ENCODE data around the gene CLASP1.
"Not testable (repeated sequence)": the region's sequence is repeated elsewhere in the genome, so short reads cannot be mapped to it uniquely, and the experiment has no call there.

CLASP1 gene

GRCh38 chr2:121575800-121576199 lies 73.5 kb downstream of the CLASP1 start:
- DNase-seq, result no peak

DNA sequence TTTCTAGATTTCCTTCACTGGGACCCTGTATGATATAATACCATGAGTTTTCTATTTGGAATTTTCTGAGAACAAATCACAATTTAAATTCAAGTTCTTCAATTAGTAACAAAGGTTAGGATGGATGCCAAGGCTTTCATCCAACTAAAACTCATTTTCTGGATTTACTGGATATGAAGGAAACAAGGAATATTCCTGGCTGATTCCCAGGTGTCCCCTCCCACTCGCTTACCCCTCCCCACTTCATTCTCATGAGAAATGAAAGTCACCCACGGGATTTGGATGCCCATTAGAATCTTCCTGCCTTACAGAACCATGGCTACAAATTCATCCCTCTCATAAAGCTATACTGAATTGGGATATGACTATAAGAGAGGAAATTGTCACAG lies 78.6 kb downstream of the CLASP1 start:
- DNase-seq, result no peak

DNA sequence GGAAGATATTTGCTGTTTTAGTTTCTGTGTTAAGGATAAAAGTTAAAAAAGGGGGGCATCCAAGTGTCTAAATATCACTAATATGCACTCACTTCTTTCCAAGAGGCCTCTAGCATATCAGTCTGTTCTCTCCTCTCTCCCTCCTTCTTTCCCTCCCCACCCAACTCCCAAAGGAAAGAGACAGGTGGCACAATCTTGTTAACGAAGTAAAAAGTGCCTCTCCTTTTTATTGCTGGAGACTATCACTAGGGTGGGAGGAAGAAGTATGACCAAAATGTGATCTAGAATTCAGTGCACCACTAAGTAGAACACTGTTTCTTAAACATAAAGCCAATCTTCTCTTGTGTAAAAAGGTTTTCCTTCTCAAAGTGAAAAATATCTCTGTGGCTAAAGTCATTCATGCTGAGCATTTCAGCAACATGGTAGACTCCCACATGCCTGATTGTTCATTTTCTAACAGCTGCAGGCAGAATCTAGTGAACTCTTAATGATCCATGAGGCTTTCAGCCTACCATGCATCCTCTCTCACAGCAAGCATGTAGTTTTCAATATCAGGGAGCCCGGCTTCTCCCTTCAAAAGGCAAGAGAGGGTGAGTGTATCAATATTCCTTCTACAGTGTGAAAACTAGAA lies 79.1 kb downstream of the CLASP1 start:
- DNase-seq, result no peak

DNA sequence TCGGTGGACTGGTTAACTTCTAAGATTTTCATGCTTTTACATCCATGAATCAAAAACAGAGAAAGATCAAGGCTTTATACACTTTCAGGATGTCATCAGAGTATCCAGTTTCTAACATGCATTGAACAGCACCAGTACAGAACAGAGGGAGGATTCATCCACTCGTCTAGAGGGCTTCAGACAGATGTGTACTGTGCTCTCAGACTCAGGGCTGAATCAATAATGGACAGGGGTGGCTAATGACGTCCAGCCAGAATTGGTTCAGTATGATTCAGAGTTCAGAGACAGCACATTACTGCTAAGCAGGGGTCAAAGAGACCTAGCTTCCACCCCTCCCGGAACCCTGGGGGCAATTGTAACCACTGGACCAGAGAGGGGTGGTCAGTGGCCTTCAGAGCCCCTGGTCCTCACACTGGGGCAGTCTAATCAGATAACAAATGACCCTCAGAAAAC lies 81.3 kb downstream of the CLASP1 start:
- DNase-seq, result no peak

GRCh38 chr2:121567452-121567851 lies 81.8 kb downstream of the CLASP1 start:
- DNase-seq, result no peak

DNA sequence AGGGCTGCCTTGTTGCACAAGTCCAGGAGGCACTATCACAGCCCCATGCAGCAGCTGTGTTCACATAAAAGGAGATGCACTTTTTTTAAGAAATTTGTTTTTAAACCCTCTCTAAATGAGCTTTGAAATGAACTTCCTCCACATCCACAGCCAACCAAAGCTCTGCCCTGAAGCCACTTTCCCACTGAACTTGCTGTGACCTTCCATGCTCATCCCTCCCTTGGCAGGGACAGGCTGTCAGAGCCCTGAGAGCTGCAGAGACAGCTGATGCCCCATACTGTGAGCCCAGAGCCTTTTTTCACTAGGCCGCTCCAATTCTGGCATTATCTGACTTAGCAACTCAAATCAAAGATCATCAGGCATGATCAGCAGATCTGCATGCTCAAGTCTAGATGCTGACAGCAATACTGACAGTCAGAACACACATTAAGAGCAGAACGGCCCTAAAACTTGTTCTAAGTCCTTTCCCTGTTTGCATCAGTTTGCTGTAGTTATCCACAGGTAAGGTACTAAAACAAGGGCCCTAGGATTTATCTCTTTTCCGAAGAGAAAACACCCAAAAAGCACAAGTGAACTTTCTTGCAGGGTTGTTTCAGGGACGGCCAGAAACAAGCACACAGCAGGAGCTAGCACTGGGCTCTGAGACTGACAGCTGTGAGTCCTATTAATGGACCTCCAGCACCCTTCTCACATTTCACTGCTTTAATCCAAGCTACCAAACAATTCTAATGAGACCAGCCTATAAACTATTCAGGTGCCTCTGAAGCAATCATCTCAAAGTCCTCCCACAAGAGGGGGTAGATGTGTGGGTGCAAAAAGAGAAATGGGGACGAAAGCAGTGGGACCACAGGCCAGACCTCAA lies 83.6 kb downstream of the CLASP1 start:
- no peak for DNase-seq

GRCh38 chr2:121564905-121565304 lies 84.4 kb downstream of the CLASP1 start:
- no peak for DNase-seq

DNA sequence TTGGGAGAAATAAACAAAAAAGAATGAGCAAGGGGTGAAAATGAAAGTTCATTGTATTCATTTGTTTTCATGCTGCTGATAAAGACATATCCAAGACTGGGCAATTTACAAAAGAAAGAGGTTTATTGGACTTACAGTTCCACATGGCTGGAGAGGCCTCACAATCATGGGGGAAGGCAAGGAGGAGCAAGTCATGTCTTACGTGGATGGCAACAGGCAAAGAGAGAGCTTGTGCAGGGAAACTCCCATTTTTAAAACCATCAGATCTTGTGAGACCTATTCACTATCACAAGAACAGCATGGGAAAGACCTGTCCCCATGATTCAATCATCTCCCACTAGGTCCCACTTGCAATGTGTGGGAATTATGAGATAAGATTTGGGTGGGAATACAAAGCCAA lies 85.5 kb downstream of the CLASP1 start:
- not testable (repeated sequence) for DNase-seq

DNA sequence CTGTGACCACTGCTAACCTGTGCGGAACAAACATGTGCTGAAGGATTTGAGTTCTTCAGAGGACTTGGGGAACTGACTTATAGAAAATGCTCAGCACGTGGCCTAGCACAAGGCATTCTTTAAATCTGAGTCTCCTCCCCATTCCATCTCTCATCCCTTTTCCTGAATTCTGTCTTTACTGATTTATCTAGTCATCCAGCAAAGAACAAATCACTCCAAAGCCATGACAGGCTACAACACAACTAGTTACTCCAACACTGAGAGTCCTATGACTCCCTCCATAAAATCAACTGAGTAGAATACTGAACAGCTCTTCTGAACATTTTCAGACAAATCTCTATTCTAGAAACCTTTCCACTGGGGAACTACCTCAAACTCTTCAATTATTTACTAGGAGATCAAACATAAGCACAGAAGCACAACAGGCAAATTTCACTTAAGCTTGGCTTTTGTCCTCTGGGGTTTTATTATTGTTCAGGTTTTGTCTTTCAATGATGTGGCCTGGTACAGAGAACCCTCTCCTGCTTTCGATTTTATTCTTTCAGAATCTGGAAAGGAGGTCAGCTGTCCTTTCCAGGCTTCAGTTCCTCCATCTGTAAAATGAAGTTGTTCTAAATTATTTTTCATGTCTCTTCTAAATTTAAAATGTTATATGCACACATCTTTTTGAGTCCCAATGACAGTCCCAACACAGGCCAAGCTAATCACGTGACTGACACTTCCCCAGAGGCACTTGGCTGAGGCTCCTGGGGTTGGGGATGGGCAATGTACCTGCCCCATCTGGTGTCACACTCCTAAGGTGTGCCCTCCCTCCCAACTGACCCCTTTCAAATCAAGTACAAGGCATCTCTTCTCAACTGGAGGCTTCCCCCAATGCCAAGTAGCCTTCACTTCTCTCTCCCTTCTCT lies 86.7 kb downstream of the CLASP1 start:
- DNase-seq, result no peak

GRCh38 chr2:121561617-121562268 lies 87.5 kb downstream of the CLASP1 start:
- no peak for DNase-seq

- no peak for DNase-seq
Observed at GRCh38 chr2:121558329-121558728, 90.9 kb downstream of the CLASP1 start.

DNA sequence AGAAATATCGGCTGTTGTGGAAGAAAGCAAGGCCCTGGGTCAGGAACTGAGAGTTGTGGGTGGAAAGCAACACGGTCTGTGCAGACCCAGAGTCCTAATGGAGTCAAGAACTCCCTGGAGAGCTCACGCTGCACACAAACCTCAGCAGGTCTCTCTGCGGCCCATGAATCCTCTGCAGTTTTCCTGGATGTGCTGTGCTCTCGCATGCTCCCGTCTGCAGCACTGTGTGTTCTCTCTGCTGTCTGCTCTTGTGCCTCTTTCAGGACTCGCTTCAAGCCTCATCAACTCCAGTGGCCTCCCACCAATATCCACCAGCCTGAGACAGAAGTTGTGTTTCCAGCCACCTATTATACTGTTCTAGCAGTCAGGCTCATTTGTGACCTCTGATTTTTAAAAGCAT lies 94.3 kb downstream of the CLASP1 start:
- DNase-seq, result no peak

- DNase-seq, result not testable (repeated sequence)
Observed at GRCh38 chr2:121552477-121553180, 96.6 kb downstream of the CLASP1 start.

DNA sequence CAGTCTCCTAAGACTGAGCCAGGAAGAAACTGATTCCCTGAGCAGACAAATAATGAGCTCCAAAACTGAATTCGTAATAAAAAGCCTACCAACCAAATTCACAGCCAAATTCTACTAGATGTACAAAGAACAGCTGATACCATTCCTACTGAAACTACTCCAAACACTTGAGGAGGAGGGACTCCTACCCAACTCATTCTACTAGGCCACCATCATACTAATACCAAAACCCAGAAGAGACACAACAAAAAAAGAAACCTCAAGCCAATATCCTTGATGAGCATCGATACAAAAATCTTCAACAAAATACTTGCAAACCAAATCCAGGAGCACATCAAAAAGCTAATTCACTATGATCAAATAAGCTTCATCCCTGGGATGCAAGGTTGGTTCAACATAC lies 98.6 kb downstream of the CLASP1 start:
- DNase-seq, result no peak

GRCh38 chr2:121547646-121548045 lies 101.6 kb downstream of the CLASP1 start:
- no peak for DNase-seq

DNA sequence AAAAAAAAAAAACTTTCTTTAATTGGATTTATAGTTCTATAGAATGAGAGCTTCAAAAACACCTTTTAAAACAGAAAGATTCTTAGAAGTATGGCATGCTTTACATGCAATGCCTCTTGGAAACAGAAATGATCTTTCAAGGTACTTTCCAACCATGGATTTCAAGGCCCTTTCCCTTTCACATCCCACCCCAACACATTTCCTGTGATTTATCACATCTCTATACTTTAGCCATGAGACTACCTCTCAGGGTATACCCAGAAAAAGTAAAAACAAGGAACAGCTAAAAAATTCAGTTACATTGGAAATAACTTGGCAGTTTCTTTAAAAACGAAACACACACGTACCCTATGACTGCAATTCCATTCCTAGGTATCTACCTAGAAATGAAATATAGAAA lies 103.3 kb downstream of the CLASP1 start:
- no peak for DNase-seq

- no peak for DNase-seq
Observed at GRCh38 chr2:121545257-121545656, 104.0 kb downstream of the CLASP1 start.

- no peak for DNase-seq
Observed at GRCh38 chr2:121541495-121541894, 107.8 kb downstream of the CLASP1 start.

- DNase-seq, result no peak
Observed at GRCh38 chr2:121539750-121540469, 109.4 kb downstream of the CLASP1 start.

DNA sequence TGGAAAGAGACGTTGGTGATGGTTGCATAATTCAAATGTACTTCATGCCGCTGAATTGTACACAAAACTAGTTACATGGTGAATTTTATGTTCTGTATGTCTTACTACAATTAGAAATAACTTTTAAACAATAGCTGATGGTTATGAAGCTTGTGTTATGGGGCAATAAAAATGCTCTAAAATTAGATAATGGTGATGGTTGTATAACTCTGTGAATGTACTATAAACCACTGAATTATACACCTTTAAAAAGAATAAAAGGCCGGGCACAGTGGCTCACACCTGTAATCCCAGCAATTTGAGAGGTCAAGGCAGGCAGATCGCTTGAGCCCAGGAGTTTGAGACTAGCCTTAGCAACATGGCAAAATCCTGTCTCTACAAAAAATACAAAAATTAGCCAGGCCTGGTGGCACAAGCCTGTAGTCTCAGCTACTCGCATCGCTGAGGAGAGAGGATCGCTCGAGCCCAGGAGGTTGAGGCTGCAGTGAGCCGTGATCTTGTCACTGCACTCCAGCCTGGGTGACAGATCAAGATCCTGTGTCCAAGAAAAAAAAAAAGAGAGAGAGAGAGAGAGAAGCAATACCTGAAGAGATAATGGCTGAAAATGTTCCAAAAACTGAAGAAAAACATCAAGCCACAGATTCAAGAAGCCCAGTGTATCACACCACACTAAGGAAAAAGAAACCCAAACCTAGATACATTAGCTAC lies 112.3 kb downstream of the CLASP1 start:
- no peak for DNase-seq

DNA sequence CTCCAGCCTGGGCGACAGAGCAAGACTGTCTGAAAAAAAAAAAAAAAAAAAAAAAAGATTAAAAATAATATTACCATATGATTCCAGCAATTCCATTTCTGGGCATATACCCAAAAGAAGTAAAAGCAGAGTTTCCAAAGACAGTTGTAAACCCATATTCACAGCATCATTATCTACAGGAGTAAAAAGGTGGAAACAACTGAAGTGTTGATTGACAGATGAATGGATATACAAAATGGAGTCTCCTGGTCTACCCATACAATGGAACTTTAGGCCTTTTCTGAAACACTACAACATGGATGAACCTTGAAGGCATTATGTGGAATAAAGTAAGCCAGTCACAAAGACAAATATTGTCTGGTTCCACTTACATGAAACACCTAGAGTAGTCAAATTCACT lies 112.9 kb downstream of the CLASP1 start:
- no peak for DNase-seq

Measured in activated CD4-positive, alpha-beta T cell treated with anti-CD3 and anti-CD28 coated beads for 4 hours (primary cell).